SU-DHL-6 (cell line): Measurements from ENCODE around the gene AGAP1.

Experiments used
- CTCF ChIP-seq: fragments of 200-600 bp; sonication (generic); IDR thresholded peaks from one replicate; pipeline ENCODE4 v1.5.1; 2017; ENCODE audit warnings: antibody characterized with exemption, mild to moderate bottlenecking, low read length, moderate library complexity; ENCODE audit not compliant: insufficient read depth, poor library complexity, severe bottlenecking
- EZH2phosphoT487 ChIP-seq: fragments of 200-600 bp; sonication (generic), shearing (Covaris generic); conservative IDR thresholded peaks from 2 replicates; pipeline ENCODE4 v1.6.1; 2018; ENCODE audit warnings: mild to moderate bottlenecking, antibody characterized with exemption, low read length, moderate library complexity, mixed read lengths

GRCh38 chr2:236167297-236168109, 673.7 kb downstream of the AGAP1 start:
- no peak for TF ChIP-seq CTCF
- no peak for TF ChIP-seq EZH2phosphoT487
